GM19397 (cell line): ENCODE results near the gene HSPA2.

Experiments
- ATAC-seq: cut with Tn5 transposase; IDR thresholded peaks from one replicate; pipeline ENCODE4 v1.9.1; 2021; ENCODE audit warnings: mild to moderate bottlenecking, moderate library complexity; ENCODE audit not compliant: unreplicated experiment

The HSPA2 gene

GRCh38 chr14:64540208-64541202 is at the start of gene HSPA2:
TSS of gene HSPA2 (plus strand) at chr14:64540741. CDS start at chr14:64540850, 109 bp downstream.
- ATAC-seq = peak; percentile 96

- ATAC-seq = no peak
Measured at GRCh38 chr14:64491637-64492036, 48.9 kb upstream of the HSPA2 start.

GRCh38 chr14:64493455-64493854 is 47.1 kb upstream of the HSPA2 start:
- no peak for ATAC-seq

GRCh38 chr14:64495252-64495651 is 45.3 kb upstream of the HSPA2 start:
- ATAC-seq = no peak

- ATAC-seq = no peak
Measured at GRCh38 chr14:64496764-64497163, 43.8 kb upstream of the HSPA2 start.

GRCh38 chr14:64500088-64500487 is 40.5 kb upstream of the HSPA2 start:
- ATAC-seq = no peak

- no peak for ATAC-seq
Measured at GRCh38 chr14:64501411-64502171, 39.0 kb upstream of the HSPA2 start.

- no peak for ATAC-seq
Measured at GRCh38 chr14:64502456-64502855, 38.1 kb upstream of the HSPA2 start.

GRCh38 chr14:64502887-64503433 is 37.6 kb upstream of the HSPA2 start:
- ATAC-seq = peak; percentile 6

- ATAC-seq = peak; percentile 60
Measured at GRCh38 chr14:64503434-64504309, 36.9 kb upstream of the HSPA2 start, which contains the start of gene ZBTB25. TSS of gene ZBTB25 (minus strand) at chr14:64503838. CDS start at chr14:64490533, 13,305 bp downstream.

- ATAC-seq = peak; percentile 27
Measured at GRCh38 chr14:64504310-64504896, 36.1 kb upstream of the HSPA2 start, which contains the start of gene ZBTB1. TSS of gene ZBTB1 (plus strand) at chr14:64504770. CDS start at chr14:64521505, 16,735 bp downstream.

- peak; percentile 29 for ATAC-seq
Measured at GRCh38 chr14:64504897-64505794, 35.4 kb upstream of the HSPA2 start.

- no peak for ATAC-seq
Measured at GRCh38 chr14:64506721-64507120, 33.8 kb upstream of the HSPA2 start.

- ATAC-seq = no peak
Measured at GRCh38 chr14:64507376-64508156, 33.0 kb upstream of the HSPA2 start.

GRCh38 chr14:64508215-64508776 is 32.2 kb upstream of the HSPA2 start:
- no peak for ATAC-seq

- ATAC-seq = no peak
Measured at GRCh38 chr14:64509036-64509435, 31.5 kb upstream of the HSPA2 start.

- no peak for ATAC-seq
Measured at GRCh38 chr14:64510825-64511671, 29.5 kb upstream of the HSPA2 start.
